GM18502 (cell line): ENCODE measurements around the gene MRPL51.
A peak's percentile ranks its signal among the peaks of the same experiment; 100 is the strongest.
"Not testable (repeated sequence)": the region's sequence is repeated elsewhere in the genome, so short reads cannot be mapped to it uniquely, and the experiment has no call there.

Experiments used
- ATAC-seq: cut with Tn5 transposase; IDR thresholded peaks from one replicate; pipeline ENCODE4 v1.9.1; 2021; ENCODE audit warnings: mild to moderate bottlenecking; ENCODE audit not compliant: unreplicated experiment, poor library complexity

Gene MRPL51

GRCh38 chr12:6492838-6493496 lies at the start of gene MRPL51:
TSS of gene MRPL51 (minus strand) at chr12:6493262. CDS start at chr12:6493136, 126 bp downstream.
- ATAC-seq, result peak; percentile 60

GRCh38 chr12:6542209-6543009 lies 49.3 kb upstream of the MRPL51 start:
- ATAC-seq, result no peak

GRCh38 chr12:6541371-6542165 lies 48.5 kb upstream of the MRPL51 start:
- no peak for ATAC-seq

DNA sequence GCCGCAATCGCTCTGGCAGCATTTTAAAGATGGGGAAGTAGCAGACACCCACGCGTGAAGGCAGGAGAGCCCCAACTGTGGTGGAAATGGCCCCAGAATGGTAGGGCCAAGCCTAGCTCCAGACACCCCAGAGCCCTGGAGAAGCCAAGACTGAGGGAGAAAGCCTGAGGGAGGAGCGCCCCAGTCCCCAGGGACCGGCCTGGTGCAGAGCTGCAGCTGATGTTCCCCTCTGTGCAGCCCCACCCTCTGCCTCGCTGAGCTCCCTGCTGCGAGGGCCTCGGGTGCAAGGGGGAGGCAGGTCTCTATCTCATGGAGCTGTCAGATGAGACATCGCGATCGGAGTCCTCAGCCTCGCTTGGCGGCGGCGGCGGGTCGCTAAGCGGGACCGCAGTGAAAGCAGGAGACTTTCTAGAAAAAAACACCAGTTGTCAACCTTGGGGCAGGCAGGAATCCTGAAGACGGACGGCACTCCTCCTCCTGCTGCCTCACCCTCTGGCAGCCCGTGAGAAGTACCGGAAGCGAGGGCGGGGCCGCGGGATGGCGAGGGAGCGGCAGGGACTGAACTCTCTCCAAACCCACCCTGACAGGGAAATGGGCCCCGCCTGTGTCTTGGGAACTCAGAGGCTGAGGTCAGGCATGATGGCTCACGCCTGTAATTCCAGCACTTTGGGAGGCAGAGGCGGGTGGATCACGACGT lies 47.3 kb upstream of the MRPL51 start:
- no peak for ATAC-seq

GRCh38 chr12:6539707-6540134 lies 46.7 kb upstream of the MRPL51 start:
- no peak for ATAC-seq

- ATAC-seq, result no peak
These were observed 46.2 kb upstream of the MRPL51 start for GRCh38 chr12:6539314-6539682.

DNA sequence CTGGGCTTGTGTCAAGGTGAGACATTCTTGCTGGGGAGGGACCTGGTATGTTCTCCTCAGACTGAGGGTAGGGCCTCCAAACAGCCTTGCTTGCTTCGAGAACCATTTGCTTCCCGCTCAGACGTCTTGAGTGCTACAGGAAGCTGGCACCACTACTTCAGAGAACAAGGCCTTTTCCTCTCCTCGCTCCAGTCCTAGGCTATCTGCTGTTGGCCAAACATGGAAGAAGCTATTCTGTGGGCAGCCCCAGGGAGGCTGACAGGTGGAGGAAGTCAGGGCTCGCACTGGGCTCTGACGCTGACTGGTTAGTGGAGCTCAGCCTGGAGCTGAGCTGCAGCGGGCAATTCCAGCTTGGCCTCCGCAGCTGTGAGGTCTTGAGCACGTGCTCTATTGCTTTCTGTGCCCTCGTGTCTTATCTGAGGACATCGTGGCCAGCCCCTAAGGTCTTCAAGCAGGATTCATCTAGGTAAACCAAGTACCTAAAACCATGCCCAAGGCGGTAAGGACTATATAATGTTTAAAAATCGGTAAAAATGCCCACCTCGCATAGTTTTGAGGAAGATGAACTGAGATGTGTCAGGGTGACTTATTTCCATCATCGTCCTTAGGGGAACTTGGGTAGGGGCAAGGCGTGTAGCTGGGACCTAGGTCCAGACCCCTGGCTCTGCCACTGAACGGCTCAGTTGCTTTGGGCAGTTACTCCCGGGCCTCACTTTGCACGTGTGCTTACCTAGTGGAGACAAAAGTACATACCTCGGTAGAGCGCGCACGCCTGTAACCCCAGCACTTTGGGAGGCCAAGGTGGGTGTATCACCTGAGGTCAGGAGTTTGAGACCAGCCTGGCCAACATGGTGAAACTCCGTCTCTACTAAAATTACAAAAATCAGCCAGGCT lies 45.6 kb upstream of the MRPL51 start:
- no peak for ATAC-seq

DNA sequence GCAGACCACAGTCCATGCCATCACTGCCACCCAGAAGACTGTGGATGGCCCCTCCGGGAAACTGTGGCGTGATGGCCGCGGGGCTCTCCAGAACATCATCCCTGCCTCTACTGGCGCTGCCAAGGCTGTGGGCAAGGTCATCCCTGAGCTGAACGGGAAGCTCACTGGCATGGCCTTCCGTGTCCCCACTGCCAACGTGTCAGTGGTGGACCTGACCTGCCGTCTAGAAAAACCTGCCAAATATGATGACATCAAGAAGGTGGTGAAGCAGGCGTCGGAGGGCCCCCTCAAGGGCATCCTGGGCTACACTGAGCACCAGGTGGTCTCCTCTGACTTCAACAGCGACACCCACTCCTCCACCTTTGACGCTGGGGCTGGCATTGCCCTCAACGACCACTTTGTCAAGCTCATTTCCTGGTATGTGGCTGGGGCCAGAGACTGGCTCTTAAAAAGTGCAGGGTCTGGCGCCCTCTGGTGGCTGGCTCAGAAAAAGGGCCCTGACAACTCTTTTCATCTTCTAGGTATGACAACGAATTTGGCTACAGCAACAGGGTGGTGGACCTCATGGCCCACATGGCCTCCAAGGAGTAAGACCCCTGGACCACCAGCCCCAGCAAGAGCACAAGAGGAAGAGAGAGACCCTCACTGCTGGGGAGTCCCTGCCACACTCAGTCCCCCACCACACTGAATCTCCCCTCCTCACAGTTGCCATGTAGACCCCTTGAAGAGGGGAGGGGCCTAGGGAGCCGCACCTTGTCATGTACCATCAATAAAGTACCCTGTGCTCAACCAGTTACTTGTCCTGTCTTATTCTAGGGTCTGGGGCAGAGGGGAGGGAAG lies 44.7 kb upstream of the MRPL51 start:
- not testable (repeated sequence) for ATAC-seq

DNA sequence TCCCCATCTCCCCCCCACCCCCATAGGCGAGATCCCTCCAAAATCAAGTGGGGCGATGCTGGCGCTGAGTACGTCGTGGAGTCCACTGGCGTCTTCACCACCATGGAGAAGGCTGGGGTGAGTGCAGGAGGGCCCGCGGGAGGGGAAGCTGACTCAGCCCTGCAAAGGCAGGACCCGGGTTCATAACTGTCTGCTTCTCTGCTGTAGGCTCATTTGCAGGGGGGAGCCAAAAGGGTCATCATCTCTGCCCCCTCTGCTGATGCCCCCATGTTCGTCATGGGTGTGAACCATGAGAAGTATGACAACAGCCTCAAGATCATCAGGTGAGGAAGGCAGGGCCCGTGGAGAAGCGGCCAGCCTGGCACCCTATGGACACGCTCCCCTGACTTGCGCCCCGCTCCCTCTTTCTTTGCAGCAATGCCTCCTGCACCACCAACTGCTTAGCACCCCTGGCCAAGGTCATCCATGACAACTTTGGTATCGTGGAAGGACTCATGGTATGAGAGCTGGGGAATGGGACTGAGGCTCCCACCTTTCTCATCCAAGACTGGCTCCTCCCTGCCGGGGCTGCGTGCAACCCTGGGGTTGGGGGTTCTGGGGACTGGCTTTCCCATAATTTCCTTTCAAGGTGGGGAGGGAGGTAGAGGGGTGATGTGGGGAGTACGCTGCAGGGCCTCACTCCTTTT lies 44.0 kb upstream of the MRPL51 start:
- ATAC-seq, result no peak

- ATAC-seq, result no peak
These were observed 43.1 kb upstream of the MRPL51 start for GRCh38 chr12:6535960-6536847.

DNA sequence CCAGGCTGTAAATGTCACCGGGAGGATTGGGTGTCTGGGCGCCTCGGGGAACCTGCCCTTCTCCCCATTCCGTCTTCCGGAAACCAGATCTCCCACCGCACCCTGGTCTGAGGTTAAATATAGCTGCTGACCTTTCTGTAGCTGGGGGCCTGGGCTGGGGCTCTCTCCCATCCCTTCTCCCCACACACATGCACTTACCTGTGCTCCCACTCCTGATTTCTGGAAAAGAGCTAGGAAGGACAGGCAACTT lies 42.6 kb upstream of the MRPL51 start:
- no peak for ATAC-seq

GRCh38 chr12:6534945-6535696 lies 42.1 kb upstream of the MRPL51 start:
- peak; percentile 0 for ATAC-seq

- peak; percentile 0 for ATAC-seq
These were observed 41.6 kb upstream of the MRPL51 start for GRCh38 chr12:6534695-6534944.

DNA sequence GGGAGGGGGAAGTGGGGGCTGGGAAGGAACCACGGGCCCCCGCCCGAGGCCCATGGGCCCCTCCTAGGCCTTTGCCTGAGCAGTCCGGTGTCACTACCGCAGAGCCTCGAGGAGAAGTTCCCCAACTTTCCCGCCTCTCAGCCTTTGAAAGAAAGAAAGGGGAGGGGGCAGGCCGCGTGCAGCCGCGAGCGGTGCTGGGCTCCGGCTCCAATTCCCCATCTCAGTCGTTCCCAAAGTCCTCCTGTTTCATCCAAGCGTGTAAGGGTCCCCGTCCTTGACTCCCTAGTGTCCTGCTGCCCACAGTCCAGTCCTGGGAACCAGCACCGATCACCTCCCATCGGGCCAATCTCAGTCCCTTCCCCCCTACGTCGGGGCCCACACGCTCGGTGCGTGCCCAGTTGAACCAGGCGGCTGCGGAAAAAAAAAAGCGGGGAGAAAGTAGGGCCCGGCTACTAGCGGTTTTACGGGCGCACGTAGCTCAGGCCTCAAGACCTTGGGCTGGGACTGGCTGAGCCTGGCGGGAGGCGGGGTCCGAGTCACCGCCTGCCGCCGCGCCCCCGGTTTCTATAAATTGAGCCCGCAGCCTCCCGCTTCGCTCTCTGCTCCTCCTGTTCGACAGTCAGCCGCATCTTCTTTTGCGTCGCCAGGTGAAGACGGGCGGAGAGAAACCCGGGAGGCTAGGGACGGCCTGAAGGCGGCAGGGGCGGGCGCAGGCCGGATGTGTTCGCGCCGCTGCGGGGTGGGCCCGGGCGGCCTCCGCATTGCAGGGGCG lies 41.0 kb upstream of the MRPL51 start, which contains the start of gene GAPDH:
GAPDH (plus strand) TSS at position 595 of the 772 bp plus-strand sequence. CDS start 316 bp downstream, outside the sequence.
- peak; percentile 59 for ATAC-seq

- peak; percentile 1 for ATAC-seq
These were observed 40.5 kb upstream of the MRPL51 start for GRCh38 chr12:6533653-6533922.

- ATAC-seq, result peak; percentile 9
These were observed 40.0 kb upstream of the MRPL51 start for GRCh38 chr12:6532927-6533652.
